Measurements from ENCODE around the gene PCGF1. TPM values are rescaled to one million over a fixed set of nuclear protein-coding genes. Genes with fewer than 3 reads are reported as not detected.

Gene PCGF1
- total and polyA plus RNA-seq, 2 donors: 14.1 to 29.0 TPM

GRCh38 chr2:74524955-74525716, 17.6 kb upstream of the PCGF1 start:
- DNase-seq (ENCODE audit: low read depth in 6 of 9, low spot score in 9 of 9): no peak
- Histone ChIP-seq H3K27me3 (ENCODE audit: control insufficient read depth in 2 of 2, insufficient read depth in 1 of 2, low read length in 1 of 2) (peaks cover 0 to 24% of the 10 kb centered on the region in 2 donors), H3K4me3 (ENCODE audit: low read length in 2 of 2) (no peak overlapping the region), H3K4me1 (ENCODE audit: control insufficient read depth in 2 of 2, insufficient read depth in 2 of 2, low read length in 2 of 2) (peaks cover 11 to 17% of the 10 kb centered on the region in 2 donors), H3K36me3 (ENCODE audit: control insufficient read depth in 2 of 2, insufficient read depth in 2 of 2, low read length in 1 of 2) (peaks cover 20 to 28% of the 10 kb centered on the region in 2 donors), H3K9me3 (ENCODE audit: control insufficient read depth in 2 of 2, insufficient read depth in 1 of 2, low read length in 1 of 2) (peaks cover 3 to 7% of the 10 kb centered on the region in 2 donors), H3K27ac (ENCODE audit: low read depth in 1 of 2, low read length in 1 of 2) (no peak overlapping the region)
- 98% methylated on average over 10 of the region's 10 CpGs for WGBS

GRCh38 chr2:74524005-74524404, 16.5 kb upstream of the PCGF1 start:
- 96% methylated on average over 9 of the region's 9 CpGs for WGBS
- DNase-seq (ENCODE audit: low read depth in 6 of 9, low spot score in 9 of 9): no peak

DNA sequence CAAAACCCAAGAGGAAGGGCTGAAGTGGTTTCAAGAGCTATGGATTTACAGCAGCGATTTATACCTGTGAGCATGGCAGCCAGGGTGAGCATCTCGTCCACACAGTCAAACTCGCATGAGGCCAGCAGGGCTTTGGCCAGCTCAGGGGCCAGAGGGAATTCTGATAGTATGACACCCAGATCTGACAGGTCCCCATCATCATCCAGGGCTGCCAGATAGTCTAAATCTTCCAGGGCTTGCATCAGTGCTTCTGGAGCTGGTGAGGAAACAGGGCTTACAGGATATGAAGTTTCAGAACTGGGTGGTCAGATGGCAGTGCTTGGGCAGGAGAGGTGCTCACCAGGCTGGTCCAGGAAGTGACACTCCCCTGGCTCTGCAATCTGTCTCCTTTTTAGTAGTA, 15.0 kb upstream of the PCGF1 start:
- DNase-seq (ENCODE audit: low read depth in 6 of 9, low spot score in 9 of 9): no peak
- Histone ChIP-seq H3K36me3 (ENCODE audit: control insufficient read depth in 2 of 2, insufficient read depth in 2 of 2, low read length in 1 of 2) (peaks cover 13 to 19% of the 10 kb centered on the region in 2 donors), H3K4me1 (ENCODE audit: control insufficient read depth in 2 of 2, insufficient read depth in 2 of 2, low read length in 2 of 2) (peaks cover 0 to 3% of the 10 kb centered on the region in 2 donors), H3K27me3 (ENCODE audit: control insufficient read depth in 2 of 2, insufficient read depth in 1 of 2, low read length in 1 of 2) (peaks cover 11 to 48% of the 10 kb centered on the region in 2 donors), H3K9me3 (ENCODE audit: control insufficient read depth in 2 of 2, insufficient read depth in 1 of 2, low read length in 1 of 2) (peaks cover 3 to 7% of the 10 kb centered on the region in 2 donors), H3K27ac (ENCODE audit: low read depth in 1 of 2, low read length in 1 of 2) (no peak overlapping the region), H3K4me3 (ENCODE audit: low read length in 2 of 2) (no peak overlapping the region)
- WGBS: 94% methylated on average over 3 of the region's 3 CpGs

More at GRCh38 chr2:74524005-74524404, 16.5 kb upstream of the PCGF1 start:
- Histone ChIP-seq H3K9me3 (ENCODE audit: control insufficient read depth in 2 of 2, insufficient read depth in 1 of 2, low read length in 1 of 2) (peaks cover 3 to 7% of the 10 kb centered on the region in 2 donors), H3K4me1 (ENCODE audit: control insufficient read depth in 2 of 2, insufficient read depth in 2 of 2, low read length in 2 of 2) (peaks cover 11 to 16% of the 10 kb centered on the region in 2 donors), H3K36me3 (ENCODE audit: control insufficient read depth in 2 of 2, insufficient read depth in 2 of 2, low read length in 1 of 2) (peaks cover 20 to 28% of the 10 kb centered on the region in 2 donors), H3K4me3 (ENCODE audit: low read length in 2 of 2) (no peak overlapping the region), H3K27me3 (ENCODE audit: control insufficient read depth in 2 of 2, insufficient read depth in 1 of 2, low read length in 1 of 2) (peaks cover 6 to 34% of the 10 kb centered on the region in 2 donors), H3K27ac (ENCODE audit: low read depth in 1 of 2, low read length in 1 of 2) (no peak overlapping the region)

- H3K4me3 ChIP-seq (ENCODE audit: low read length in 2 of 2): peak overlapping the region in 1 of 2 donors; percentile 50
- H3K9me3 ChIP-seq (ENCODE audit: control insufficient read depth in 2 of 2, insufficient read depth in 1 of 2, low read length in 1 of 2): peaks cover 0 to 21% of the 10 kb centered on the region in 2 donors
- H3K27ac ChIP-seq (ENCODE audit: low read depth in 1 of 2, low read length in 1 of 2): no peak overlapping the region
- peaks cover 60 to 96% of the 10 kb centered on the region in 2 donors for H3K27me3 ChIP-seq (ENCODE audit: control insufficient read depth in 2 of 2, insufficient read depth in 1 of 2, low read length in 1 of 2)
- WGBS: 75% methylated on average over 13 of the region's 13 CpGs
- peaks cover 13 to 32% of the 10 kb centered on the region in 2 donors for H3K4me1 ChIP-seq (ENCODE audit: control insufficient read depth in 2 of 2, insufficient read depth in 2 of 2, low read length in 2 of 2)
- no peak for DNase-seq (ENCODE audit: low read depth in 6 of 9, low spot score in 9 of 9)
- H3K36me3 ChIP-seq (ENCODE audit: control insufficient read depth in 2 of 2, insufficient read depth in 2 of 2, low read length in 1 of 2): no peaks in the 10 kb centered on the region
These were observed 9.2 kb upstream of the PCGF1 start for GRCh38 chr2:74516650-74517049.

DNA sequence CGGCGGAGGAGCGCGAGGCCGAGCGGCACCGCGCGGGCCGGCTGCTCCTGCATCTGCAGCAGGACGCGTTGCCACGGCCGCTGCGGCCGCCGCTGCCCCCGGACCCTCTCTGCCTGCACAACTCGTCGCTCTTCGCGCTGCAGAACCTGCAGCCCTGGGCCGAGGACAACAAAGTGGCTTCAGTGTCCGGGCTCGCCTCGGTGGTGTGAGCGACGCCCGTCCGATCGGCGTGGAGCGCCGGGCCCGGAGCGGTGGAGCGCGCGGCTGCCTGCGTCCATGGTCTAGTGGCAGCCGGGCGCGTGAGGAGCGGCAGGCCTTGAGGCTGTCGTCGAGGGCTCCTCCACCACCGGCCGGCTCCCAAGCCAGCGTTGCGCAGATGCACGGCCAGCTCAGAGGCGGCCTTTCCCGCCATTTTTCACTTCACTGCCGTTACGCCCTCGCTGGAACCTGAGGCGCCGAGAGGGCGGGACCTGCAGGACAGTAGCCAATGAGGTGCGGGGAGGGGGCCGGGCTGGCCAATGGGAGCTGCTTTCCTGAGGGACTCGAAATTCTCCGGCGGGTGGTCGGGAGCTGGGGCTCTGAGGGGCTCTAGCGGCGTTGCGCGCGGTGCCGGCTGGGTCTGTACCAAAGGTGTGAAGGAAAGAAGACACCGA, 8.6 kb upstream of the PCGF1 start:
- no peaks in the 10 kb centered on the region for H3K36me3 ChIP-seq (ENCODE audit: control insufficient read depth in 2 of 2, insufficient read depth in 2 of 2, low read length in 1 of 2)
- DNase-seq (ENCODE audit: low read depth in 6 of 9, low spot score in 9 of 9): peak in 5 of 9 donors; percentile 44 to 78 (median 65)
- H3K4me3 ChIP-seq (ENCODE audit: low read length in 2 of 2): peak overlapping the region; percentile 10 to 50
- H3K27me3 ChIP-seq (ENCODE audit: control insufficient read depth in 2 of 2, insufficient read depth in 1 of 2, low read length in 1 of 2): peaks cover 65 to 96% of the 10 kb centered on the region in 2 donors
- H3K27ac ChIP-seq (ENCODE audit: low read depth in 1 of 2, low read length in 1 of 2): no peak overlapping the region
- peaks cover 13 to 32% of the 10 kb centered on the region in 2 donors for H3K4me1 ChIP-seq (ENCODE audit: control insufficient read depth in 2 of 2, insufficient read depth in 2 of 2, low read length in 2 of 2)
- peaks cover 0 to 21% of the 10 kb centered on the region in 2 donors for H3K9me3 ChIP-seq (ENCODE audit: control insufficient read depth in 2 of 2, insufficient read depth in 1 of 2, low read length in 1 of 2)
- WGBS: 4% methylated on average over 72 of the region's 72 CpGs

- peaks cover 0 to 21% of the 10 kb centered on the region in 2 donors for H3K9me3 ChIP-seq (ENCODE audit: control insufficient read depth in 2 of 2, insufficient read depth in 1 of 2, low read length in 1 of 2)
- H3K27ac ChIP-seq (ENCODE audit: low read depth in 1 of 2, low read length in 1 of 2): no peak overlapping the region
- 5% methylated on average over 60 of the region's 60 CpGs for WGBS
- H3K4me1 ChIP-seq (ENCODE audit: control insufficient read depth in 2 of 2, insufficient read depth in 2 of 2, low read length in 2 of 2): peaks cover 13 to 32% of the 10 kb centered on the region in 2 donors
- DNase-seq (ENCODE audit: low read depth in 6 of 9, low spot score in 9 of 9): peak in 1 of 9 donors; percentile 33
- H3K36me3 ChIP-seq (ENCODE audit: control insufficient read depth in 2 of 2, insufficient read depth in 2 of 2, low read length in 1 of 2): no peaks in the 10 kb centered on the region
- H3K4me3 ChIP-seq (ENCODE audit: low read length in 2 of 2): peak overlapping the region; percentile 13 to 50
- H3K27me3 ChIP-seq (ENCODE audit: control insufficient read depth in 2 of 2, insufficient read depth in 1 of 2, low read length in 1 of 2): peaks cover 70 to 98% of the 10 kb centered on the region in 2 donors
These were observed 7.9 kb upstream of the PCGF1 start for GRCh38 chr2:74515271-74515980.

GRCh38 chr2:74514368-74515270, 7.1 kb upstream of the PCGF1 start, which contains the start of gene TLX2:
Gene TLX2 (plus strand): TSS chr2:74514450. CDS start chr2:74514807, 357 bp downstream.
- Histone ChIP-seq H3K4me3 (ENCODE audit: low read length in 2 of 2) (peak within 1 kb of the TSS; percentile 13 to 50), H3K27ac (ENCODE audit: low read depth in 1 of 2, low read length in 1 of 2) (no peak within 1 kb of the TSS), H3K27me3 (ENCODE audit: control insufficient read depth in 2 of 2, insufficient read depth in 1 of 2, low read length in 1 of 2) (peaks cover 74 to 100% of the 10 kb centered on the region in 2 donors), H3K9me3 (ENCODE audit: control insufficient read depth in 2 of 2, insufficient read depth in 1 of 2, low read length in 1 of 2) (peaks cover 0 to 21% of the 10 kb centered on the region in 2 donors), H3K36me3 (ENCODE audit: control insufficient read depth in 2 of 2, insufficient read depth in 2 of 2, low read length in 1 of 2) (no peaks in the 10 kb centered on the region), H3K4me1 (ENCODE audit: control insufficient read depth in 2 of 2, insufficient read depth in 2 of 2, low read length in 2 of 2) (peaks cover 13 to 32% of the 10 kb centered on the region in 2 donors)
- peak in 1 of 9 donors; percentile 21 for DNase-seq (ENCODE audit: low read depth in 6 of 9, low spot score in 9 of 9)
- WGBS: 2% methylated on average over 82 of the region's 82 CpGs

Measured in thymus (tissue), 11 donors.